Brain microvascular endothelial cell (primary cell): Measurements from ENCODE around the gene TAF10.

Experiments used
- DNase-seq: peaks from one replicate; pipeline ENCODE4 v3.0.0-alpha.2; 2020
- H3K27ac ChIP-seq: fragments of 250-450 bp; sonication (Bioruptor Pico); 2 replicates; pipeline ENCODE4 v1.5.1; 2020; ENCODE audit warnings: mild to moderate bottlenecking, moderate library complexity
- H3K27me3 ChIP-seq: fragments of 250-450 bp; sonication (Bioruptor Pico); replicated peaks from 2 replicates; pipeline ENCODE4 v1.5.1; 2020; ENCODE audit warnings: mild to moderate bottlenecking
- H3K36me3 ChIP-seq: fragments of 250-450 bp; sonication (Bioruptor Pico); replicated peaks from 2 replicates; pipeline ENCODE4 v1.5.1; 2020; ENCODE audit warnings: mild to moderate bottlenecking
- H3K4me3 ChIP-seq: 2 replicates; pipeline ENCODE4 v1.5.1; 2011; ENCODE audit warnings: low read depth, mild to moderate bottlenecking, control low read depth, low read length, moderate library complexity
- in situ Hi-C: cut with HindIII; loops from 2 replicates; pipeline ENCODE4 v1.10.0; 2017; ENCODE audit warnings: low sequenced_read_pairs, low pct_ligation_motif_present
- TF ChIP-seq, protein P1 (sequence below): IDR thresholded peaks from 2 replicates; pipeline ENCODE4 v1.5.1; 2011; ENCODE audit warnings: low read depth, mild to moderate bottlenecking, moderate library complexity, low read length, control low read depth, inconsistent platforms; ENCODE audit errors: missing control alignments

TAF10 gene

DNA sequence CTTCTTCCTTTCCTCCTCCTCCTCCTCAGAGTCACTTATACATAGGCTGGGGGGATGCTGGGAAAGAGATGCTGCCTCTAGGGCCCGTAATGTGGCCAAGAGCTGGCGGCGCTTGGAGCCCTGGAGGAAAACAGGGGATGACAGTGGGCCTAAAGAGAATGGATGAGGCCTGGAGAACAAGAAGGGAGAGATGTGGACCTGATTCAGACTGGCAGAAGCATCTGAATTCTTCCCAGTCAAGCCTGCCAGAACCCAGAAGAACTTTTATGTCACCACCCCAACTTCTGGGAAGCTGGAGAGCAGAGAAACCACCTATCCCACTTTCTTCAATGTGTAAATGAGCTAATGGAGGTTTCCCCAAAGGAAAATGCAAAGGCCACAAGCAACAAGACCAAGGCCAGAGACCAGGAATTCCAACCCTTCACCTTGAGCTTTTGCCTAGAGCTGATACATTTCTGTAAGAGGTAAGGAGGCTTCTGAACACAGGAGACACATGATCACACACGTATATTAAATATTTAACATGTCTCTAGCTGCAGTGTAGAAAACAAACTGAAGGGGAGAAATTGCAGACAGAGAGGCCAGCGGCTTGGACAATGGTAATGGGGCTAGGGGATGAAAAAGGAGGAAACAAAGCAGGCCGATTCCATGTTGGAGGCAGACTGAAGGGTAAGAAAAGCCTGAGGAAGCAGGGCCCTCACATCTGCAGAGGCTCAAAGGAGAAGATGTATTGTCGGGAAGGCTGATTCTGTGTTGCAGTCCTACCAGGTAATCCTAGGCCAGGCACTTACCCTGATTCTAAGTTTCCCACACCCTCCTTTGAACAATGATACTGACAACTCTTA is 9.7 kb downstream of the TAF10 start:
- Histone ChIP-seq H3K36me3 (peaks cover 25% of the 10 kb centered on the region), H3K27ac (no peak overlapping the region), H3K4me3 (peak overlapping the region; percentile 97), H3K27me3 (no peaks in the 10 kb centered on the region)
- no peak for DNase-seq
- TF ChIP-seq, protein P1, sequence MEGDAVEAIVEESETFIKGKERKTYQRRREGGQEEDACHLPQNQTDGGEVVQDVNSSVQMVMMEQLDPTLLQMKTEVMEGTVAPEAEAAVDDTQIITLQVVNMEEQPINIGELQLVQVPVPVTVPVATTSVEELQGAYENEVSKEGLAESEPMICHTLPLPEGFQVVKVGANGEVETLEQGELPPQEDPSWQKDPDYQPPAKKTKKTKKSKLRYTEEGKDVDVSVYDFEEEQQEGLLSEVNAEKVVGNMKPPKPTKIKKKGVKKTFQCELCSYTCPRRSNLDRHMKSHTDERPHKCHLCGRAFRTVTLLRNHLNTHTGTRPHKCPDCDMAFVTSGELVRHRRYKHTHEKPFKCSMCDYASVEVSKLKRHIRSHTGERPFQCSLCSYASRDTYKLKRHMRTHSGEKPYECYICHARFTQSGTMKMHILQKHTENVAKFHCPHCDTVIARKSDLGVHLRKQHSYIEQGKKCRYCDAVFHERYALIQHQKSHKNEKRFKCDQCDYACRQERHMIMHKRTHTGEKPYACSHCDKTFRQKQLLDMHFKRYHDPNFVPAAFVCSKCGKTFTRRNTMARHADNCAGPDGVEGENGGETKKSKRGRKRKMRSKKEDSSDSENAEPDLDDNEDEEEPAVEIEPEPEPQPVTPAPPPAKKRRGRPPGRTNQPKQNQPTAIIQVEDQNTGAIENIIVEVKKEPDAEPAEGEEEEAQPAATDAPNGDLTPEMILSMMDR: no peak
- in situ Hi-C loops: no loop called here

DNA sequence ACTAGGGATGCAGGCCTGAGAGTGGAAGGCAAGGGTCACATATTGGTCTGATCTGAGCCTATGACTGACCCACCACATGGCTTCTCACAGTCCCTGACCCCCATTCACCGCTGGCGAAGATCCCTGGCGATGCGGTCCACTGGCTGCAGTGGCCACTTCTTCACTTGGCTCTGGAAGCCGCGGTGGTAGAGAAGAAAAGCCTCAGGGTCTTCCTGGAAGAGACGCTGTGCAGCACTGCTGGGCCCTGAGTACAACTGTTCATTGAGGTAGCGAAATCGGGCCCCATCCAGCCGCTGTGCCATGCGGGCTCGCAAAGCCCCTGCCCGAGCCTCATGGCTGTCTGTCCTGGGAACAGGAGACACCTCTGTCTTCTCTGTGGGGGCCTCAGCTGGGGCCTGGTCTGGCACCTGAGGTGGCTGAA is 11.0 kb downstream of the TAF10 start:
- H3K36me3 ChIP-seq: peaks cover 25% of the 10 kb centered on the region
- in situ Hi-C loops: no loop called here

DNA sequence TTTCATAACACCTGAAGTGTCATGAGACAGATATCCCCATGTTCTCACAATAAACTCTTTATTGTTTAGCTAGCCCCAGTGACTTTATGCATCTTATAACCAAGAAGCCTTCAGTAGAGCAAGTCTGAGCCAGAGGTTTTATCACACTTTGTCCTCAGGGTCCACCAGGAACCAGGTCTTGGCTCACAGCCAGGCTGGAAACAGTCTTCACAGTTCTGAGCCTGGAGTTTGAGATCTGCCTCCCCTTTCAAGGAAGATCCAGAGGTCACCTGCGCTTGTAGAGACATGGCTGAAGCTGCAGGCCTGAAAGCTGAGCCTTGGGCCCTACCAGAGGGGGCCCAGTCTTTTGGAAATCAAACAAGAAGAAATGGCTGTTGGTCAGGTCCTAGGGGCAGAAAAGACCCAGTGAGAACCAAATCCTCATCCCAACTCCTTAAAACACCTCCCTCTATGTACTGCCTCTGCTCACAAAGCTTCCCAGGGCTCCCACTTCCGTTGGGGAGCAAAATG is 12.1 kb downstream of the TAF10 start:
- Histone ChIP-seq H3K27ac (no peak overlapping the region), H3K4me3 (no peak overlapping the region)
- in situ Hi-C loops: no loop called here

More for the DNA sequence above, 11.0 kb downstream of the TAF10 start:
- Histone ChIP-seq H3K27ac (no peak overlapping the region), H3K27me3 (no peaks in the 10 kb centered on the region), H3K4me3 (no peak overlapping the region)
- TF ChIP-seq, protein P1: no peak
- no peak for DNase-seq

DNA sequence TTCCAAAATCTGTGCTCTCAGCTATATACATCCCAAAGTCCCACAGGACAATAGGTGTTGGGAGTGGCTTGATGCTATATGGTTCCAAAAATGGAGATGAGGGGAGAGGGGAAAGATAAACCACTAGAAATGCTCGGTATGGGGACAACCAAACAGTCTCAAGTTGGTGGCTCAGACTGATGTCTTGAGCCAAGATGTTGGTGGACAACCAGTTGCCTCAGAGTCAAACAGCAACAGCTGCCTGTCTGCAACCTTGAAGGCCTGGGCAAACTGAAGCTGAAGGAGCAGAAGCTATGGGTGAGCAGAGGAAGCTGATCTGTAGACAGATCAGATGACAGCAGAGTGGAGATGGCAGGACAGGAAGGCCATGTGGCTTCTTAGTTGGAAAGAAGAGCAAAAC is 12.6 kb downstream of the TAF10 start:
- in situ Hi-C loops: no loop called here
- Histone ChIP-seq H3K27ac (no peak overlapping the region), H3K4me3 (no peak overlapping the region), H3K27me3 (no peaks in the 10 kb centered on the region), H3K36me3 (peaks cover 27% of the 10 kb centered on the region)
- TF ChIP-seq, protein P1: no peak
- DNase-seq: no peak

More for the DNA sequence above, 12.1 kb downstream of the TAF10 start:
- DNase-seq: no peak
- Histone ChIP-seq H3K36me3 (peaks cover 25% of the 10 kb centered on the region), H3K27me3 (no peaks in the 10 kb centered on the region)
- TF ChIP-seq, protein P1: no peak

DNA sequence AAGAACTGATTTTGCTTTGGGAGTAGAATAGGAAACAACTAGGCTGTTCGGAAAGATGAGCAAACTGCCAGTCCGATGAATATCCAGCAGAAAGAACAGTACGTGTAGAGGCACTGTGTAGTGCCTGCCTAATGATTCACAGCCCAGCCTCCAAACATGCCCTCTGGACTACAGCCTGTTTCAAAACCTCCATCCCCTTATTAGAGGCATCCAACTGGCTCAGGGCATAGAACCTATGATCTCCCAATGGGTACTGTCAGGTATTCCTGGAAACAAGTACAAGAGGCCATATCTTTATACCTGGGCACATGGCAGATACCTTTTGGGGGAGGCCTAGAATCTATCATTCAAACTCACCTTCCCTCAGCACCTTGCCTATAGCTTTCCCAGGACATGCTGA is 13.5 kb downstream of the TAF10 start:
- H3K27ac ChIP-seq: no peak overlapping the region
- DNase-seq: no peak
- in situ Hi-C loops: no loop called here
- no peaks in the 10 kb centered on the region for H3K27me3 ChIP-seq
- H3K36me3 ChIP-seq: peaks cover 27% of the 10 kb centered on the region
- H3K4me3 ChIP-seq: no peak overlapping the region
- TF ChIP-seq, protein P1: no peak
